Measurements from ENCODE around the gene IFI44L.

The IFI44L gene

GRCh38 chr1:78633209-78633608 lies 13.0 kb downstream of the IFI44L start:
- DNase-seq (ENCODE audit: low spot score) = no peak
- TF ChIP-seq CTCF (IDR thresholded peaks at IDR 0.05; ENCODE audit: extremely low read depth, missing control alignments) = no peak

GRCh38 chr1:78640462-78640861 lies 20.2 kb downstream of the IFI44L start:
- no peak for TF ChIP-seq CTCF (IDR thresholded peaks at IDR 0.05; ENCODE audit: extremely low read depth, missing control alignments)
- DNase-seq (ENCODE audit: low spot score) = no peak

DNA sequence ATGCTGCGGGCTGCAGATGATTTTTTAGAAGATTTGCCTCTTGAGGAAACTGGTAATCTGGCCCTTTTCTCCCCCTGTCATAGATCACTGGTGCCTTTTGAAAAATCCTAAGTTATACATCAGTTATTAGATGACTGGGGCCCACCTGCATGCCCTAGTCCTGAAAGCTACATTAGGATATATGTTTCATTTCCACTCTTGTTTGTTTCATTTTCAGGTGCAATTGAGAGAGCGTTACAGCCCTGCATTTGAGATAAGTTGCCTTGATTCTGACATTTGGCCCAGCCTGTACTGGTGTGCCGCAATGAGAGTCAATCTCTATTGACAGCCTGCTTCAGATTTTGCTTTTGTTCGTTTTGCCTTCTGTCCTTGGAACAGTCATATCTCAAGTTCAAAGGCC lies 21.3 kb downstream of the IFI44L start:
- TF ChIP-seq CTCF (IDR thresholded peaks at IDR 0.05; ENCODE audit: extremely low read depth, missing control alignments) = no peak
- DNase-seq (ENCODE audit: low spot score) = no peak

GRCh38 chr1:78645723-78646122 lies 25.5 kb downstream of the IFI44L start:
- no peak for DNase-seq (ENCODE audit: low spot score)

GRCh38 chr1:78647238-78647637 lies 27.0 kb downstream of the IFI44L start:
- no peak for TF ChIP-seq CTCF (IDR thresholded peaks at IDR 0.05; ENCODE audit: extremely low read depth, missing control alignments)
- no peak for DNase-seq (ENCODE audit: low spot score)

More at GRCh38 chr1:78645723-78646122, 25.5 kb downstream of the IFI44L start:
- no peak for TF ChIP-seq CTCF (IDR thresholded peaks at IDR 0.05; ENCODE audit: extremely low read depth, missing control alignments)

- peak; percentile 16 for DNase-seq (ENCODE audit: low spot score)
- no peak for TF ChIP-seq CTCF (IDR thresholded peaks at IDR 0.05; ENCODE audit: extremely low read depth, missing control alignments)
These were observed 29.4 kb downstream of the IFI44L start, which contains the start of gene IFI44 for GRCh38 chr1:78649628-78650027. Gene IFI44 (plus strand): TSS chr1:78649831. CDS start chr1:78650196, 365 bp downstream.

GRCh38 chr1:78650114-78650660 lies 29.9 kb downstream of the IFI44L start:
- DNase-seq (ENCODE audit: low spot score) = no peak
- no peak for TF ChIP-seq CTCF (IDR thresholded peaks at IDR 0.05; ENCODE audit: extremely low read depth, missing control alignments)

Data from GM20000 (cell line).